NCI-H1417 (cell line): ENCODE data around the gene PRSS21.

ENCODE experiments used
- DNase-seq, 3 experiments: peaks; one replicate each; lab custom pipeline; 2025; lab: John Stamatoyannopoulos, UW

Gene PRSS21

GRCh38 chr16:2825906-2826305 lies 8.9 kb downstream of the PRSS21 start:
- DNase-seq, result no peak

- DNase-seq, result no peak
Observed at GRCh38 chr16:2826591-2827373, 9.7 kb downstream of the PRSS21 start.

- DNase-seq, result no peak
Observed at GRCh38 chr16:2827374-2827791, 10.3 kb downstream of the PRSS21 start.

- DNase-seq, result no peak
Observed at GRCh38 chr16:2827831-2828520, 10.9 kb downstream of the PRSS21 start.

GRCh38 chr16:2828521-2828840 lies 11.4 kb downstream of the PRSS21 start:
- no peak for DNase-seq

GRCh38 chr16:2828876-2829430 lies 11.9 kb downstream of the PRSS21 start:
- DNase-seq, result no peak

- no peak for DNase-seq
Observed at GRCh38 chr16:2829501-2830354, 12.7 kb downstream of the PRSS21 start, which contains the start of gene ZG16B. TSS of gene ZG16B (plus strand) at chr16:2830303. CDS start at chr16:2830442, 139 bp downstream.

GRCh38 chr16:2830355-2830695 lies 13.3 kb downstream of the PRSS21 start:
- no peak for DNase-seq

- DNase-seq, result no peak
Observed at GRCh38 chr16:2831203-2831602, 14.2 kb downstream of the PRSS21 start.

- DNase-seq, result no peak
Observed at GRCh38 chr16:2833776-2834175, 16.7 kb downstream of the PRSS21 start.

GRCh38 chr16:2834968-2835367 lies 17.9 kb downstream of the PRSS21 start:
- DNase-seq, result no peak

- DNase-seq, result no peak
Observed at GRCh38 chr16:2835638-2836493, 18.8 kb downstream of the PRSS21 start.

GRCh38 chr16:2836646-2837508 lies 19.8 kb downstream of the PRSS21 start:
- DNase-seq, result no peak

- DNase-seq, result peak in 2 of 3 experiments; percentile 50 to 71
Observed at GRCh38 chr16:2838928-2839327, 21.9 kb downstream of the PRSS21 start.

- no peak for DNase-seq
Observed at GRCh38 chr16:2839650-2840450, 22.8 kb downstream of the PRSS21 start.

GRCh38 chr16:2840914-2841313 lies 23.9 kb downstream of the PRSS21 start:
- DNase-seq, result no peak

- DNase-seq, result no peak
Observed at GRCh38 chr16:2841606-2842339, 24.7 kb downstream of the PRSS21 start.

- no peak for DNase-seq
Observed at GRCh38 chr16:2842340-2843000, 25.4 kb downstream of the PRSS21 start.
